ENCODE data around the gene CHST14.

DNA sequence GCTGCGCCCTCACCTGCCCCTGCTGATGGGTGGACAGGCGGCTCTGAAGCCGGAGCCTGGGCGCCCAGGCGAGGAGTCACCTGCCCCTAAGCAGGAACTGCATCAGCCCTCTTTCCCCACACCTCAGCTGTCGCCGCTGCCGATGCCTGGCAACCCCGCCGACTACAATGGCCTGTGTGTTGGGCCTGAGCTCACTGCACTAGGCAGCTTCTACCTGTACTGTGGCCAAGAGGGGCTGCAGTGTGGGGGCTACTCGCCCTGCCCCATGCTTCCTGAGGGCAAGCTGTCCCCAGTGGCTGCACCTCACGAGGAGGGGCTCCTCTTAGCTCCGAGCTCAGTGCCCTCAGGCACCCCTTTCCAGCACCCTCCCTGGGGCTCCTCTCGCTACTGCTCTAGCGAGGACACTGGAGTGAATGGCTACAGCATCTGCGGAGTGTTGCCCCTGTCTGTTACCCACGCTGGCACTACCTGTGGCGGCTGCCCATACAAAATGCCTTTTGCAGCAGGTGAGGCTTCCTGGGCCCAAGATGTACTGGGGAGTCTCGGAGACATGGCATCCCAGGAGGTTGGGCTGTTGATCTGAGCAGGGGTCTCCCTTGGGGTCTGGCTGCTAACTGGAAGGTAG, 11.3 kb upstream of the CHST14 start:
- TF ChIP-seq SP2 (IDR thresholded peaks at IDR 0.05; ENCODE audit: low read length) (no peak), TCF12 (IDR thresholded peaks at IDR 0.05; ENCODE audit: low read depth, low read length) (no peak), EP300 (IDR thresholded peaks at IDR 0.05; ENCODE audit: borderline replicate concordance in 1 of 2, low read depth in 2 of 2, low read length in 2 of 2) (no peak), JUND (IDR thresholded peaks at IDR 0.05; ENCODE audit: low read length) (no peak), HDAC6 (IDR thresholded peaks at IDR 0.05; ENCODE audit: low read depth, low read length) (no peak), SUZ12 (IDR thresholded peaks at IDR 0.05; ENCODE audit: low read length) (no peak)
- TF ChIP-seq, protein P1, sequence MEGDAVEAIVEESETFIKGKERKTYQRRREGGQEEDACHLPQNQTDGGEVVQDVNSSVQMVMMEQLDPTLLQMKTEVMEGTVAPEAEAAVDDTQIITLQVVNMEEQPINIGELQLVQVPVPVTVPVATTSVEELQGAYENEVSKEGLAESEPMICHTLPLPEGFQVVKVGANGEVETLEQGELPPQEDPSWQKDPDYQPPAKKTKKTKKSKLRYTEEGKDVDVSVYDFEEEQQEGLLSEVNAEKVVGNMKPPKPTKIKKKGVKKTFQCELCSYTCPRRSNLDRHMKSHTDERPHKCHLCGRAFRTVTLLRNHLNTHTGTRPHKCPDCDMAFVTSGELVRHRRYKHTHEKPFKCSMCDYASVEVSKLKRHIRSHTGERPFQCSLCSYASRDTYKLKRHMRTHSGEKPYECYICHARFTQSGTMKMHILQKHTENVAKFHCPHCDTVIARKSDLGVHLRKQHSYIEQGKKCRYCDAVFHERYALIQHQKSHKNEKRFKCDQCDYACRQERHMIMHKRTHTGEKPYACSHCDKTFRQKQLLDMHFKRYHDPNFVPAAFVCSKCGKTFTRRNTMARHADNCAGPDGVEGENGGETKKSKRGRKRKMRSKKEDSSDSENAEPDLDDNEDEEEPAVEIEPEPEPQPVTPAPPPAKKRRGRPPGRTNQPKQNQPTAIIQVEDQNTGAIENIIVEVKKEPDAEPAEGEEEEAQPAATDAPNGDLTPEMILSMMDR (IDR thresholded peaks at IDR 0.05; ENCODE audit: control extremely low read depth in 1 of 3, insufficient read depth in 1 of 3, low read depth in 1 of 3, low read length in 3 of 3), result no peak
- TF ChIP-seq, protein P2, sequence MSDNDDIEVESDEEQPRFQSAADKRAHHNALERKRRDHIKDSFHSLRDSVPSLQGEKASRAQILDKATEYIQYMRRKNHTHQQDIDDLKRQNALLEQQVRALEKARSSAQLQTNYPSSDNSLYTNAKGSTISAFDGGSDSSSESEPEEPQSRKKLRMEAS (IDR thresholded peaks at IDR 0.05), result no peak
- TF ChIP-seq, protein P3, sequence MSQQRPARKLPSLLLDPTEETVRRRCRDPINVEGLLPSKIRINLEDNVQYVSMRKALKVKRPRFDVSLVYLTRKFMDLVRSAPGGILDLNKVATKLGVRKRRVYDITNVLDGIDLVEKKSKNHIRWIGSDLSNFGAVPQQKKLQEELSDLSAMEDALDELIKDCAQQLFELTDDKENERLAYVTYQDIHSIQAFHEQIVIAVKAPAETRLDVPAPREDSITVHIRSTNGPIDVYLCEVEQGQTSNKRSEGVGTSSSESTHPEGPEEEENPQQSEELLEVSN (IDR thresholded peaks at IDR 0.05), result no peak
